ENCODE measurements around the gene UMAD1.

DNA sequence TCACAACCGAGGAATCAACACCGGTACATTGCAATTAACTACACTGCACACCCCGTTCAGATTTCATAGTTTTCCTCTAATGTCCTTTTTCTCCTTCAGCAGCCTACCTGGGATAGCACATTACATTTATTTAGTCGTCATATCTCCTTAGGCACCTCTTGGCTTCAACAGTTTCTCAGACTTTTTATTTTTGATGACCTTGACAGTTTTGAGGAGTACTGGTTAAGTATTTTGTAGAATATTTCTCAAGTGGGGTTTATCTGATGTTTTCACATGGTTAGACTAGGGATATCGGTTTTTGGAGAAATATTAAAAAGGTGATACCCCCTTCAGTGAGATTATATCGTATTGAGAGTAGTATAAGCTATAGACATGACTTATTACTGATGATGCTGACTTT lies 241.0 kb downstream of the UMAD1 start:
- TF ChIP-seq RAD21 (IDR thresholded peaks at IDR 0.05; ENCODE audit: low read depth), result no peak
- TF ChIP-seq, protein P1, sequence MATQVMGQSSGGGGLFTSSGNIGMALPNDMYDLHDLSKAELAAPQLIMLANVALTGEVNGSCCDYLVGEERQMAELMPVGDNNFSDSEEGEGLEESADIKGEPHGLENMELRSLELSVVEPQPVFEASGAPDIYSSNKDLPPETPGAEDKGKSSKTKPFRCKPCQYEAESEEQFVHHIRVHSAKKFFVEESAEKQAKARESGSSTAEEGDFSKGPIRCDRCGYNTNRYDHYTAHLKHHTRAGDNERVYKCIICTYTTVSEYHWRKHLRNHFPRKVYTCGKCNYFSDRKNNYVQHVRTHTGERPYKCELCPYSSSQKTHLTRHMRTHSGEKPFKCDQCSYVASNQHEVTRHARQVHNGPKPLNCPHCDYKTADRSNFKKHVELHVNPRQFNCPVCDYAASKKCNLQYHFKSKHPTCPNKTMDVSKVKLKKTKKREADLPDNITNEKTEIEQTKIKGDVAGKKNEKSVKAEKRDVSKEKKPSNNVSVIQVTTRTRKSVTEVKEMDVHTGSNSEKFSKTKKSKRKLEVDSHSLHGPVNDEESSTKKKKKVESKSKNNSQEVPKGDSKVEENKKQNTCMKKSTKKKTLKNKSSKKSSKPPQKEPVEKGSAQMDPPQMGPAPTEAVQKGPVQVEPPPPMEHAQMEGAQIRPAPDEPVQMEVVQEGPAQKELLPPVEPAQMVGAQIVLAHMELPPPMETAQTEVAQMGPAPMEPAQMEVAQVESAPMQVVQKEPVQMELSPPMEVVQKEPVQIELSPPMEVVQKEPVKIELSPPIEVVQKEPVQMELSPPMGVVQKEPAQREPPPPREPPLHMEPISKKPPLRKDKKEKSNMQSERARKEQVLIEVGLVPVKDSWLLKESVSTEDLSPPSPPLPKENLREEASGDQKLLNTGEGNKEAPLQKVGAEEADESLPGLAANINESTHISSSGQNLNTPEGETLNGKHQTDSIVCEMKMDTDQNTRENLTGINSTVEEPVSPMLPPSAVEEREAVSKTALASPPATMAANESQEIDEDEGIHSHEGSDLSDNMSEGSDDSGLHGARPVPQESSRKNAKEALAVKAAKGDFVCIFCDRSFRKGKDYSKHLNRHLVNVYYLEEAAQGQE (IDR thresholded peaks at IDR 0.05; ENCODE audit: low read depth), result no peak

Data from Ishikawa (cell line).